DMS53 (cell line): ENCODE measurements around the gene GPX4.

Experiments
- DNase-seq: peaks from one replicate; lab custom pipeline; 2025; lab: John Stamatoyannopoulos, UW

Gene GPX4

DNA sequence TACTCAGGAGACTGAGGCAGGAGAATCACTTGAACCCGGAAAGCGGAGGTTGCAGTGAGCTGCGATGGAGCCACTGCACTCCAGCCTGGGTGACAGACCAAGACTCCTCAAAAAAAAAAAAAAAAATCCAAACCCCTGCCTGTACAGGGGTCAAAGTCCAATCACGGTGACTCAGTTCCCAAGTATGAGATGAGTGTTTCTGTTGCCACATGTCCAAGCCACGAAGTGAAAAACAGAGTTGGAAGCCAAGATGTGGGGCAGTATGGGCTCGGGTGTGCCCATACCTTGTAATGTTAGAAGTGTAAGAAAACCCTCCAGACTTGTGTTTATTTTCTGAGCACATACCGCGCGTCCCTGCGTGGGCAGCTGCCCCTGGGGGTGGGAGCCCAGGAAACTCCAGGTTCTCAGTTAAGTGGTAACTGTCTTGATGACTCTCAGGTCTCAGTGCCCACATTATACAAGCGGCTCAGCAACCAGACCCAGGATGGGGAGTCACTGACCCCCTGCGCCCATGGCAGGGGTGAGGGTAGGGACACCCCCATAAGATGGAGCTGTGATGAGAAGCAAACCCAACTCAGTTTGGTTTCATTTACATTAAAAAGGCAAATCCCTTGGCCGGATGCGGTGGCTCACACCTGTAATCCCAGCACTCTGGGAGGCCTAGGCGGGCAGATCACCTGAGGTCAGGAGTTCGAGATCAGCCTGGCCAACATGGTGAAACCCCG, 1.2 kb upstream of the GPX4 start:
- peak; percentile 89 for DNase-seq

DNA sequence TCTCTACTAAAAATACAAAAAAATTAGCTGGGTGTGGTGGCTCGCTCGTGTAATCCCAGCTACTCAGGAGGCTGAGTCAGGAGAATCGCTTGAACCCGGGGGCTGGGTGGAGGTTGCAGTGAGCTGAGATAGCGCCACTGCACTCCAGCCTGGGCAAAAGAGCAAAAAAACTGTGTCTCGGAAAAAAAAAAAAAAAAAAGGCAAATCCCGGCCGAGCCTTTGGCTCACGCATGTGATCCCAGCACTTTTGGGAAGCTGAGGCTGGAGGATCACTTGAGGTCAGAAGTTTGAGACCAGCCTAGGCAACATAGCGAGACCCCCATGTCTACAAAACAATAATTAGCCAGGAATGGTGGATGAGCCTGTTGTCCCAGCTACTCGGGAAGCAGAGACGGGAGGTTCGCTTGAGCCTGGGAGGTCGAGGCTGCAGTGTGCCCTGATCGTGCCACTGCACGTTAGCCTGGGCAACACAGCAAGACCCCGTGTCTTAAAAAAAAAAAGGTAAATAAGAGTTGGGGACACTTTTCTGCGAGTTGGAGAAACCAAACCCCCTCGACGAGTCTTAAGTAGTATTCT, 574 bp upstream of the GPX4 start:
- DNase-seq: no peak

DNA sequence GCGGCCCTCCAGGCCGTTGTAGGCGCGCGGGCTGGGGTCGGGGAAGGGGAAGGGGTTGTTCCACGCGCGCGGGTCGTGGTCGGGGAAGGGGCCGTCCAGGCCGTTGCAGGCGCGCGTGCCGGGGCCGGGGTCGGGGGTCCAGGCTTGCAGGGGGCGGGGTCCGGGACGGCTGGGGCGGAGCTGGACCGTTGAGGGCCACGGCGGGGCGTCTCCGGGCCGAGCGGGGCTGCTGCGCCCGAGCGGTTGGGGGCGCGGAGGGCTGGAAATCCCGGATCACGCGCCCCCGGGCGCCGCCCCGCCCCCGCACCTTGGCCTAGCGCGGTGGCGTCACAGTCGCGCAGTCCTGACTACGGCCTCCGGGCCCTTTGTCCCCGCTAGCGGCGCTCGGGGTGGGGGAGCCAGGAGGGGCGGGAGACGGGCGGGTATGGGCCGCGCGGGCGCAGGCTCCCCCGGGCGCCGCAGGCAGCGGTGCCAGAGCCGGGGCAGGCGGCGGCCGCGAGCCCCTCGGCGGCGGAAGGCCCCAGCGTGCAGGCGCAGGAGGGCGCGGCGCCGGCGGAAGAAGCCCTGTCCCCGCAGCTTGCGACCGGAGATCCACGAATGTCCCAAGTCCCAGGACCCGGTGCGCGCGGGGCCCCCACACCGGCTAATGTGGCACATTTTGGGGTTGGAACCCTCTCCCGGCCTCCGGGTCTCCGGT, 665 bp downstream of the GPX4 start:
- DNase-seq: peak; percentile 82

DNA sequence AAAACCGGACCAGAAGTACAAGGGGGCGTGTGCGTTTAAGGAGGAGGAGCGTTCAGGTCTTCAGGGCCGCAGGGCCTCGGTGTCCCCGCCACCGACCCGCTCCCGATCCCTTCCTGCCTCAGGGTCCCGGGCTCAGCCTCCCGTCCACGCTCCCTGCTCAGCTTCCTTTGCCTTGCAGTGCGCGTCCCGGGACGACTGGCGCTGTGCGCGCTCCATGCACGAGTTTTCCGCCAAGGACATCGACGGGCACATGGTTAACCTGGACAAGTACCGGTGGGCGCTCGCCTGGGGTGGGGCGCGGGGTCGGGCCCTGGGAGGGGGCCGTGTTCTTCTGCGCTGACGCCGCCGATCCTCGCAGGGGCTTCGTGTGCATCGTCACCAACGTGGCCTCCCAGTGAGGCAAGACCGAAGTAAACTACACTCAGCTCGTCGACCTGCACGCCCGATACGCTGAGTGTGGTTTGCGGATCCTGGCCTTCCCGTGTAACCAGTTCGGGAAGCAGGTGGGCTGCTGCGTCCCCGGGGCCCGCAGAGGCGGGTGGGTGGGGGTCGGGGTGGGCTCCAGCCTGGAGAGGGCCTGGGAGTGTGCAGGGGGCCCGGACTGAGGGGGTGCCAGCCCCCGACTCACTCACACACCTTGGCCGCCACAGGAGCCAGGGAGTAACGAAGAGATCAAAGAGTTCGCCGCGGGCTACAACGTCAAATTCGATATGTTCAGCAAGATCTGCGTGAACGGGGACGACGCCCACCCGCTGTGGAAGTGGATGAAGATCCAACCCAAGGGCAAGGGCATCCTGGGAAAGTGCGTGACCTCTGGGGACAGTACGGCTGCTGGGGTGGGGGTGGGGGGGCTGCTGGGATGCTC, 1.4 kb downstream of the GPX4 start:
- peak; percentile 68 for DNase-seq

DNA sequence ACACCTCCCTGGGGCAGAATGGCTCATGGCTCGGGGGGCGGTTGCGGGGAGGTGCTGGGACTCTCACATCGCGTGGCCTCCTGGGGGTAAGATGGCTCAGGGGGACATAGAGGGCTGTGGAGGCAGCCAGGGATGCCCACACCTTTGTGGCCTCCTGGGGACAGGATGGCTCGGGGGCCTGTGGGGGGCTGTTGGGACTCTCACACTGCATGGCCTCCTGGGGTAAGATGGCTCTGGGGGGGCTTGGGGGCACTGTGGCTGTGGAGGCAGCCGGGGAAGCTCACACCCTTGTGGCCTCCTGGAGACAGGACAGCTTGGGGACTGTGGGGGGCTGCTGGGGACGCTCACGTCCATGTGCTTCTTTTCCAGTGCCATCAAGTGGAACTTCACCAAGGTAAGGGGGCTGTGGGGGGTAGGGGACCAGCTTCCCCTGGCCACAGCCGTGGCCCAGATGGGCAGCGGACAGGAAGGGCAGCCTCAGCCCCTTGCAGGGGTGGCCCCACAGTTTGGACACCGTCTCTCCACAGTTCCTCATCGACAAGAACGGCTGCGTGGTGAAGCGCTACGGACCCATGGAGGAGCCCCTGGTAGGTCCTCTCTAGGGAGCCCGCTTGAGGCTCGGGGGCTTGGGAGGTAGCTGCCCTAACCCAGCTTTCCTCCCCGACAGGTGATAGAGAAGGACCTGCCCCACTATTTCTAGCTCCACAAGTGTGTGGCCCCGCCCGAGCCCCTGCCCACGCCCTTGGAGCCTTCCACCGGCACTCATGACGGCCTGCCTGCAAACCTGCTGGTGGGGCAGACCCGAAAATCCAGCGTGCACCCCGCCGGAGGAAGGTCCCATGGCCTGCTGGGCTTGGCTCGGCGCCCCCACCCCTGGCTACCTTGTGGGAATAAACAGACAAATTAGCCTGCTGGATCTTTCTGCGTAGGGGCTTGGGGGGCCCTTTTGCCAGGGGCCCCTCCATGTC, 2.4 kb downstream of the GPX4 start:
- no peak for DNase-seq

DNA sequence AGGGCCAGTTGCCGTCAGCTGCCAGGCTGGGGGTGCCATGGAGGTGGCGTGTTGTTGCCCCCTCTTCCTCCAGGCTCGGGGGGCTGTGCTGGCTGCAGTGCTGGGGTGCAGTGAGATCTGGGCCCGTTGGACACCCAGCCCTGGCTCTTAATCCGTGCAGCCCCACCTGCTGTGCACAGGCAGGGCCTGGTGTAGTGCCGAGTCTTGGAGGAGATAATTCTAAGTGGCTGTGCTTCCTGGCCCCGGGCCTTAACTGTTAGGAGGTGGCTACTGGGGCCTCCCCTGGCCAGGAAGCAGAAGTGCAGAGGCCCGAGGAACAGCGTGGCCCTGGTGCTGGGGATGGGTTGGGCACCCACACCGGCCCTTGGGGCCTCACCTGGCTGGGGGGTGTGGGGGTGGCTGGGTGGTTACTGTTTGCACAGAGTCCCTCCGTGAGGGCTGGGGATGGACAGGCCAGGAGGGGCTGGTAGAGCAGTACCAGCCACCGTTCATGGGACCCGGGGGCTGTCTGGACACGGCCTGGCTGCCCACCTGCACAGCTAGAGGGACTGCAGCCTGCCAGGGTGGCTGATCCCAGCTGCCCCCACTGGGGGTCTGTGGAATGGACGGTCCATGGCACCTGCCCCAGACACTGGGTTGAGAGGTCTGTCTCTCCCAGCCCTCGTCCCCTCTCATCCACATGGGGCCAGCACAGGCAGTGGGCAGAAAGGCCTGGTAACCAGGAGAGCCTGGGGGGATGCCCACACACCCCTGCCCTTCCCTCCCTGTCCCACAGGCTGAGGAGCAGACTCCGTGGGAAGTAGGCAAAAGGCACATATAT, 3.3 kb downstream of the GPX4 start:
- peak; percentile 50 for DNase-seq

DNA sequence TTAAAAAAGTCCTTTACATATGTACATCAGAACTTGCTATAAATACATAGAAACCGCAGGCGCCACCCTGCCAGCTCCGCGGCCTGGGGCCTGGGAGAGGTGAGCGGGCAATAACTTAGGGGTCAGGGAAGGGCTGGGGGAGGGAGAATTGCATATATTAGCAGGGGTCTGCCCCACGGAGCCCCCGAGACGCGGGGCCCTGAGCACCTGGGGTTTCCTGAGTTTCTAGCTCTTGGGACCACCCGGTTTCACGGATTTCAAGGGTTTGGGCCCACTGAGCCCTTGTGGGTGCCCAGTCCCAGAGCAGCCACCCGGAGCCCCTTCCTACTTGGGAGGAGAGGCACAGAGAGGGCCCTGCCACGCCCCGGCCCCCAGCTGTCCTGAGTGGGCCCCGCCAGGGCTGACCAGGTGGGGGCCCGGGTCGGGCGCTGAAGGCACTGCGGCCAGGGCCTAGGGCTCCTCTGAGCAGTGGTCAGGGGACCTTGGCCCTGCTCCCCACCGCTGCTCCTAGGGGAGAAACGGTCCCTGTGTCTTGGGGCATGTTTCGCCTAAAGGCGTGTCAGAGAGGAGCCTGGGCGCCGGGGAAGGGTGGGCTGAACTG, 4.0 kb downstream of the GPX4 start:
- no peak for DNase-seq

DNA sequence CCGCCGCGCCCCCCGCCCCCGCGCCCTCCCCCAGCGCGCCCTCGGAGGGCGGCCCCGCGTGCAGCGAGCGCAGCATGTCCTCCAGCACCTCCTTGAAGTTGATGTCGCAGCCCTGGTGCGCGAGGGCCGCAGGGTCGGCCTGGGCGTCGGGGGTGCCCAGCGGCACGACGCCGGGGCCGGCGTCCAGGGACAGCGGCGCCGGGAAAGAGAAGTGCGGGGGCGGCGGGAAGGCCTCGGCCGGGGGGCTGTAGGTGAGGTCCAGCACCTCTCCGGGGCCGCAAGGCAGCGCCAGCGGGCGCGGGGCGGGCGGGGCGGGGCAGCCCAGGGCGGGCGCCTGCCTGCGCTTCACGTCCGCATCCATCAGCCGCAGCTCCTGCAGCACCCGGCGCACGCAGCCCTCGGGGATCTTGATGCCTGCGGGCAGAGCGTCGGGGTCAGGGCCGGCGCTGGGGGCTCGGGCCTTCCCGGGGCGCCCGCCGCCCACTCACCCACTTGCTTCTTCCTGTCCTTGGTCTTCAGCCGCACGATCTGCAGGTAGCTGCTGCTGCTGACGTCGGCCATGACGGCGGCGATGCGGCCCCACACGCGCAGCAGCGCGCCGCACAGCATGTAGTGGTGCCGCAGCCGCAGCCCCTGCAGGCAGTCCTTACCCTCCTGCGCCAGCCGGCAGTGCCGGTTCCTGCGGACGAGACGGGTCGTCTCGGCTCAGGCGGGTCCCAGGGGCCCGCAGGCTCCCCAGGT, 4.7 kb downstream of the GPX4 start:
- DNase-seq: no peak

DNA sequence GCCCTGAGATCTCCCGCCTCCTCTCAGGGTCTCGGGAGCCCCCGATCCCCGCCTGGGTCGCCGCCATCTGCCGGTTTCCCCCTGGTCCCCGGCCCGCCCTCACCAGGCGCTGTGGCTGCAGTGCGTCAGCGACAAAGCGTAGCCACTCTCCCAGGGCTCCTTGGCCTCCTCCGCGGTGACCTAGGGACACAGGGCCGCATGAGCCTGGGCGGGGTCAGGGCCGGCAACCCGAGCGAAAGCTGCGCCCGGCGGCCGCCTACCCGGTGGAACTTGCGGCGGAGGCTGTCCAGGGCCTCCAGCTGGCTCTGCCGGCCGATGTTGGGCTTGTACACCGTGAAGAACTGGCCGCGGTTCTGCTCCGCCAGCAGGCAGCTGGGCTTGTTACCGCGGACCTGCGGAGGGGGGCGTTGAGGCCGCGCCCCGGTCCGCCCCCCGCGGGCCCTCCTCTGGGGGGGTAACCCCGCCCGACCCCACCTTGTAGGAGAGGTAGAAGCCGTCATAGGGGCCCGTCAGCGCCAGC, 5.3 kb downstream of the GPX4 start:
- DNase-seq: no peak

DNA sequence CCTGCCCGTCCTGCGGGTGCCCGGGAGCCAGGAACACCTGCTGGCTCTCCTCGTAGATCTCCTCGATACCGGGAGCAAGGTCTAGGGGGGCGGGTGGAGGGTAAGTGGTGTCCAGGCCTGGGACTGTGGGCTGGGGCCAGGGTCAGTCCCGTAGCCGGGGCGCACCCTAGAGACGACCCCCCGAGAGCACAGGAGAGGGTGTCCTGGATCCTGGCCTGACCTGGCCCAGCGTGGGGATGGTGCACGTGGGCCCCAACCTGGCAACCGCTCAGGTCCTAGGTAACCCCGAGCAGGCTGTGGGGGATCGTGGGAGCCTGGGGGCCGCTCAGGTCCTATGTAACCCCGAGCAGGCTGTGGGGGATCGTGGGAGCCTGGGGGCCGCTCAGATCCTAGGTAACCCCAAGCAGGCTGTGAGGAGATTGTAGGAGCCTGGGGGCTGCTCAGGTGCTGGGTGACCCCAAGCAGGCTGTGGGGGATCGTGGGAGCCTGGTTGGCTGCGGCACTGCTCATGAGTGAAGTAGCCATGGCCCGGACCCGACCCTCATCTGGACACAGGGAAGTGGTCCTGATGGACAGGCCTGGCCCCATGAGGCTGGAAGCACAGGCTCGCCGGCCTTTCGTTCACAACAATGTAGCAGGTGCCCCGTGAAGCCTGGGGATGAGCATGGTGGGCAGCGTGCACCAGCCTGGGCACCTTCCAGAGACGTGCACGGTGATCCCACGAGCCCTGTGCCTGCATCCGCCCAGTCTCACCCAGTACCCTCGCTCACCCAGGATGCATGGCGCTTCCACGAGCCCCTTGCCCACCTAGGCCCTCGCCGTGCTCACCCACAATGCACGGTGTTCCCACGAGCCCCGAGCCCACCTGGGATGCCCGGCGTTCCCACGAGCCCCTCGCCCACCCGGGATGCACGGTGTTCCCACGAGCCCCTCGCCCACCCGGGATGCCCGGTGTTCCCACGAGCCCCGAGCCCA, 6.2 kb downstream of the GPX4 start:
- DNase-seq: no peak

DNA sequence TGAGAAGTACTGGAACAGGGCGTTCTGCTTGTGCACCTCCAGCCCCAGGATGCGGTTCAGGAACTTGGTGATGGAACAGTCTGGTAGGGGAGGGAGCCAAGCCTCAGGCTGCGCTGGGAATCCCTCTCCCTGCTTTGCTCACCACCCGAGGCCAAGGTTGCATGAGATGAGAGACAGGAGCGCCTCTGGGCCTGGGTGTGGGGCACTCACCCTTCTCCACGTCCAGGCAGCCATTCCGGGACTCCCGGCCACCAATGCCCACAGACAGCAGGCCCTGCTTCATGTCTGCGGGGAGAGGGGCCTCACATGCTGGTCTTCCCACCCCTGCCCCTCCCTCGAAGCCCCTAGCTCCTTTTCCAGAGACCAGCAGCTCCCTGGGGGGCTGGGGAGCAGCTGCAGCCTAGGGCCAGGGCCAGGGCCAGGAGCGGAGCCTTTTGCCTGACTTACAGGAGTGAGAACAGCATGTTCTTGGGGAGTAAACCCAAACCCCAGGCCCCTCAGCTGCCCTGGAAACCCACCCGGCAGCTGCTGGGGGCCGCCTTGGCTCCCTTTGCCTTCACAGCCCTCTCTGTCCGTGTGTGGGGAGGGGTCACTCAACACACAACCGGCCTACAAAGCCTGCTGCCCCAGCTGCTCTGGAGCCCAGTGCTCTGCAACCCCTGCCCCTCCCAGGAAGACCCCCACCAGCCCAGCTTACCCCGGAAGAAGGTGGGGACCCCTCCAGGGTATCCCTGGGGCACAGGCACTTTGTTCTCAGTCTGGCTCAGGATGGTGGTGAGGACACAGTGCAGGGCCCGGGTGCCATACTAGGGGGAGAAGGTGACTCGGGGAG, 7.2 kb downstream of the GPX4 start:
- peak; percentile 45 for DNase-seq

DNA sequence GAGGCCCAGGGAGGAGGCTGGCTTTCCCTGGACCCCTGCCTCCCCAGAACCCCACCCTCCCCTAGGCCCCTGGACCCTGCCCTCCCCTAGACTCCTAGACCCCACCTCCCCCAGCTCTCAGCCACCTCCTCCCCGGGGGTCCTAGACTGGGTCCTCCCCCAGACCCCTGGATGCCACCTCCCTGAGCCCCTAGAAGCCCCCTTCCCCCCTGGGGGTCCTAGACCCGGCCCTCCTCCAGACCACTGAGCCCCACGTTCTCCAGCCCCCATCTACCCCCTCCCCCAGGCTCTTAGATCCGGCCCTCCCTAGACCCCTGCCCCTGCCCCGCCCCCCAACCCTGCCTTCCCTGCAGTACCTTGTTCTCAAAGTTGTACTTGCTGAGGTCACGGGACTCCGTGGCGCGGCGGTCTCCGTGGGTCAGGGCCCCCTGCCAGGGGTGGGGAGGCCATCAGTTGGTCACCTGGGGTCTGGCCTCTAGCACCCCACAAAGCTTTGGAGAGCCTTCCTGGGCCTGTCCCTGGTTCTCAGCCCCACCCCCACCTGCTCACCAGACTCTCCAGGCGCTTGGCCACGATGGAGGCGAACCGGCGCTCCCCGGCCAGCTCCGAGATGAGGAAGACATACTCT, 8.0 kb downstream of the GPX4 start:
- no peak for DNase-seq

DNA sequence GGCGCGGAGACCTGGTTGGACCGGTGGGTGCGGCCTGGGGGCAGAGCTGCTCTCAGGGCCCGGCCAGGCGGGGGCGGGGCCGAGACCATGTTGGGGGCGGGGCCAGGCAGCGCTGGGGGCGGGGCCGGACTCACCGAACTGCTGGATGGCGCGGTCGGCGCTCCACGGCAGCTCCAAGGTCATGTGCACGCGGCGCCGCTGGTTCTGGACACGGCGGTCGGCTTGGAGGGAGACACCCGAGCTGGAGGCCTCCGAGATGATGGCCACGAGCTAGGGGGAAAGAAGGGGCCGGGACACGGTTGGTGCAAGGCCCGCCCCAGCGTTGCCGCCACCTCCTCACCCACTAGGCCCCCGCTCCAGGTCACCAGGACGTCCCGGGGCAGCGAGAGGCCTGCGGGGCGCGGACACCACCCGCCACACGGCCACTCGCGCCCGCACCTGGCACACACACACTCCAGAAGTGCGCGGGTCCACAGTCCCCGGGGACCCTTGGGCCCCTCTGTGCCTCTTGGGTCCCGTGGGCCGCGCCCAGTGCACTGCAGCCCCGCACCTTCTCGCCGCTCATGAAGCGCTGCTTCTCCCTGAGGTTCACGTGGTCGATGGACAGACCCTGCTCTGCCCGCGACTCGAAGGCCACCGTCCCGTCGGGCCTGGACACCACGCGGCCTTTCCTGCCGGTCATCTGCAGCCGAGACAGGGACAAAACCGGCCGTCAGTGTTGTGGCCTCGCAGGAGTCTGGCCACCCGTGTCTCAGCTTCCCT, 8.7 kb downstream of the GPX4 start:
- no peak for DNase-seq

DNA sequence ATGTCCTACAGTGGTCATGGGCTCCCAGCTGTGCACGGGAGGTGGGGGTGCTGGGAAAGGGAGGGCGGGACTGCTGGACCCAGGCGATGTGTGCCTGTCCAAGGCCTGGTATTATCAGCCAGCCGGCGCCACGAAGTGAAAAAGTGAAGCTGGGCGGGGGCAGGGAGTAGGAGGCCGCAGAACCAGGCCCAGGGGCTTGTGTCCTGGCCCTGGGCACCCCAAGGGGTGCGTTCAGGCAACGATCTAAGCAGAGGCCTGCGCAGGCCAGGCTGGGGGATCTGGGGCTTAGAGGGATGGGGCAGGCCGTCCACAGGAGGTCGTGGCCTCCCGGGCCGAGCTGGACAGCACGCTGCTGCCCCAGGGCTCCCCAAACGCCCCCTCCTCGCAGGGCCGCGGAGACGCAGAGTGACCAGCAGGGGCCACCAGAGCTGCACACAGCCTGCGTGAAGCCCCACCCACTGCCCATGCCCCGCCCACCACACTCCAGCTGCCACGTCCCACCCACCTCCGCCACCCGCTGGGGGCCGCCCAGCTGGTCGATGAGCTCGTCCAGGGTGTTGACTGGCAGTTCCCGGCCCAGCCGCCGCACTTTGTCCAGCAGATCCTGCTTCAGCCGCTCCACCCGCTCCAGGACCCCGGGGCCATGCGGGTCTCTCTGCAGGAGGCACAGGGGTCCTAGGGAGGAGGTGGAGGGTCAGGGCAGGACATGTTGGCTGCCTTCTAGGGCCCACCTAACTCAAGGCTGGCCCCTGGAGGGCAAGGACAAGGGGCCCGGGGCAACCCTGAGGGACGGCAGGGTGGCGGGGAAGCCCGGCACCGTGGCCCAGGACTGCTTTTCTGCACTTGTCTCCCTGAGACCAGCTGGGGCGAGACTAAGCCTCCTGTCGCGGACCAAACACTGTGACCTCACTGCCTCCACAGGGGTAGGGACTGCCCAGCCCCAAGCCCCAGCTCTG, 9.5 kb downstream of the GPX4 start:
- DNase-seq: peak; percentile 55
